IPS-20b (cell line): ENCODE data around the gene RCE1.

ENCODE experiments used
- H3K27ac ChIP-seq: one replicate; pipeline ENCODE4 v1.5.1; 2013; ENCODE audit warnings: low read length
- H3K27me3 ChIP-seq: 2 replicates; pipeline ENCODE4 v1.6.1; 2013; ENCODE audit warnings: mild to moderate bottlenecking, low read length, inconsistent platforms; ENCODE audit not compliant: insufficient read depth
- H3K36me3 ChIP-seq: 2 replicates; pipeline ENCODE4 v1.6.1; 2013; ENCODE audit warnings: low read depth, mild to moderate bottlenecking, inconsistent platforms, low read length, moderate library complexity; ENCODE audit not compliant: insufficient read depth
- H3K4me1 ChIP-seq: 2 replicates; pipeline ENCODE4 v1.6.1; 2013; ENCODE audit warnings: mild to moderate bottlenecking, control low read depth, inconsistent platforms, low read length, moderate library complexity; ENCODE audit not compliant: insufficient read depth
- H3K4me3 ChIP-seq: 2 replicates; pipeline ENCODE4 v1.5.1; 2013; ENCODE audit warnings: mild to moderate bottlenecking, low read length, inconsistent platforms
- H3K9ac ChIP-seq: 2 replicates; pipeline ENCODE4 v1.6.1; 2013; ENCODE audit warnings: low read depth, mild to moderate bottlenecking, inconsistent platforms, low read length, moderate library complexity
- H3K9me3 ChIP-seq: 2 replicates; pipeline ENCODE4 v1.6.1; 2013; ENCODE audit warnings: mild to moderate bottlenecking, low read depth, low read length, inconsistent platforms; ENCODE audit not compliant: insufficient read depth

RCE1 gene

GRCh38 chr11:66853242-66854229 is 10.3 kb downstream of the RCE1 start:
- no peak overlapping the region for H3K4me3 ChIP-seq
- H3K9ac ChIP-seq = no peak overlapping the region
- peaks cover 8% of the 10 kb centered on the region; the same call in 1 of the 2 replicates for H3K4me1 ChIP-seq
- H3K27ac ChIP-seq = no peak overlapping the region
- H3K9me3 ChIP-seq = no peaks in the 10 kb centered on the region
- H3K27me3 ChIP-seq = no peaks in the 10 kb centered on the region
- H3K36me3 ChIP-seq = 0 out of 2 replicates have a peak, but pooled peaks cover 5% of the 10 kb centered on the region

- Histone ChIP-seq H3K27ac (no peak overlapping the region), H3K9ac (no peak overlapping the region), H3K36me3 (peaks cover 5% of the 10 kb centered on the region; the same call in 1 of the 2 replicates), H3K9me3 (no peaks in the 10 kb centered on the region), H3K4me3 (no peak overlapping the region), H3K4me1 (peaks cover 8% of the 10 kb centered on the region; the same call in 1 of the 2 replicates), H3K27me3 (no peaks in the 10 kb centered on the region)
Measured at GRCh38 chr11:66854231-66854661, 11.0 kb downstream of the RCE1 start.

- Histone ChIP-seq H3K9ac (no peak overlapping the region; the same call in 1 of the 2 replicates), H3K4me3 (no peak overlapping the region), H3K36me3 (peaks cover 6% of the 10 kb centered on the region; the same call in 1 of the 2 replicates), H3K9me3 (no peaks in the 10 kb centered on the region), H3K4me1 (peaks cover 8% of the 10 kb centered on the region; the same call in 1 of the 2 replicates), H3K27ac (peak overlapping the region; percentile 89), H3K27me3 (no peaks in the 10 kb centered on the region)
Measured at GRCh38 chr11:66854729-66855211, 11.5 kb downstream of the RCE1 start.

- peaks cover 8% of the 10 kb centered on the region; the same call in 1 of the 2 replicates for H3K4me1 ChIP-seq
- peak overlapping the region; percentile 89 for H3K27ac ChIP-seq
- peak overlapping the region; percentile 94 for H3K9ac ChIP-seq
- H3K27me3 ChIP-seq = no peaks in the 10 kb centered on the region
- H3K36me3 ChIP-seq = peaks cover 6% of the 10 kb centered on the region; the same call in 1 of the 2 replicates
- no peaks in the 10 kb centered on the region for H3K9me3 ChIP-seq
- peak overlapping the region; percentile 84 for H3K4me3 ChIP-seq
Measured at GRCh38 chr11:66855574-66856495, 12.6 kb downstream of the RCE1 start.

GRCh38 chr11:66856496-66857233 is 13.4 kb downstream of the RCE1 start, which contains the start of gene LRFN4:
TSS of gene LRFN4 (plus strand) at chr11:66857064. CDS start at chr11:66857745, 681 bp downstream.
- Histone ChIP-seq H3K27ac (peak within 1 kb of the TSS; percentile 89), H3K4me3 (peak within 1 kb of the TSS; percentile 84), H3K36me3 (peaks cover 6% of the 10 kb centered on the region; the same call in 1 of the 2 replicates), H3K9me3 (no peaks in the 10 kb centered on the region), H3K4me1 (peaks cover 8% of the 10 kb centered on the region; the same call in 1 of the 2 replicates), H3K27me3 (no peaks in the 10 kb centered on the region), H3K9ac (peak within 1 kb of the TSS; percentile 94)

- peak overlapping the region; percentile 68; the same call in 1 of the 2 replicates for H3K4me3 ChIP-seq
- H3K9ac ChIP-seq = peak overlapping the region; percentile 70; the same call in 1 of the 2 replicates
- H3K27me3 ChIP-seq = no peaks in the 10 kb centered on the region
- H3K9me3 ChIP-seq = no peaks in the 10 kb centered on the region
- H3K36me3 ChIP-seq = peaks cover 6% of the 10 kb centered on the region; the same call in 1 of the 2 replicates
- peaks cover 8% of the 10 kb centered on the region; the same call in 1 of the 2 replicates for H3K4me1 ChIP-seq
- no peak overlapping the region for H3K27ac ChIP-seq
Measured at GRCh38 chr11:66857234-66857926, 14.1 kb downstream of the RCE1 start.

- peak overlapping the region; percentile 68; the same call in 1 of the 2 replicates for H3K4me3 ChIP-seq
Measured at GRCh38 chr11:66857927-66858185, 14.6 kb downstream of the RCE1 start.

GRCh38 chr11:66858186-66858938 is 15.1 kb downstream of the RCE1 start:
- Histone ChIP-seq H3K9ac (no peak overlapping the region), H3K4me1 (peaks cover 8% of the 10 kb centered on the region; the same call in 1 of the 2 replicates), H3K27ac (no peak overlapping the region), H3K4me3 (peak overlapping the region; percentile 68; the same call in 1 of the 2 replicates), H3K36me3 (peaks cover 6% of the 10 kb centered on the region; the same call in 1 of the 2 replicates), H3K9me3 (no peaks in the 10 kb centered on the region), H3K27me3 (no peaks in the 10 kb centered on the region)

More at GRCh38 chr11:66857927-66858185, 14.6 kb downstream of the RCE1 start:
- Histone ChIP-seq H3K9me3 (no peaks in the 10 kb centered on the region), H3K27ac (no peak overlapping the region), H3K9ac (no peak overlapping the region; the same call in 1 of the 2 replicates), H3K27me3 (no peaks in the 10 kb centered on the region), H3K36me3 (peaks cover 6% of the 10 kb centered on the region; the same call in 1 of the 2 replicates), H3K4me1 (peaks cover 8% of the 10 kb centered on the region; the same call in 1 of the 2 replicates)

- no peaks in the 10 kb centered on the region for H3K9me3 ChIP-seq
- H3K27me3 ChIP-seq = no peaks in the 10 kb centered on the region
- no peak overlapping the region for H3K27ac ChIP-seq
- peaks cover 8% of the 10 kb centered on the region; the same call in 1 of the 2 replicates for H3K4me1 ChIP-seq
- peaks cover 6% of the 10 kb centered on the region; the same call in 1 of the 2 replicates for H3K36me3 ChIP-seq
- H3K9ac ChIP-seq = no peak overlapping the region
- no peak overlapping the region for H3K4me3 ChIP-seq
Measured at GRCh38 chr11:66858939-66859685, 15.9 kb downstream of the RCE1 start.
